Lung (tissue), 12 donors: ENCODE measurements around the gene SEC16B. TPM values are rescaled to one million over a fixed set of nuclear protein-coding genes. Genes with fewer than 3 reads are reported as not detected.

Experiments used
- ATAC-seq: fragments of 200-7000 bp; cut with Tn5 transposase; one replicate; pipeline ENCODE4 v1.9.1; 2020; ENCODE audit warnings: moderate number of reproducible peaks; ENCODE audit not compliant: insufficient read depth, low FRiP score
- DNase-seq, 3 donors: peaks; one replicate each; pipeline ENCODE4 v3.0.0-alpha.2; 2013 to 2017
- H3K27ac ChIP-seq, 2 donors: one replicate each; pipeline ENCODE4 v1.5.1; 2013; ENCODE audit warnings: mild to moderate bottlenecking in 2 of 2, moderate library complexity in 2 of 2, control low read depth in 1 of 2, inconsistent platforms in 1 of 2, low read depth in 1 of 2, low read length in 1 of 2
- H3K27me3 ChIP-seq, 3 donors: one replicate each; pipeline ENCODE4 v1.5.1; 2013; ENCODE audit warnings: low read length in 2 of 3; ENCODE audit not compliant: control insufficient read depth in 3 of 3, insufficient read depth in 3 of 3
- H3K36me3 ChIP-seq, 4 donors: one replicate each; pipeline ENCODE4 v1.5.1; 2013; ENCODE audit warnings: low read length in 4 of 4, mild to moderate bottlenecking in 1 of 4, moderate library complexity in 1 of 4; ENCODE audit not compliant: control insufficient read depth in 4 of 4, insufficient read depth in 4 of 4
- H3K4me1 ChIP-seq, 5 donors: one replicate each; pipeline ENCODE4 v1.5.1; 2013; ENCODE audit warnings: low read length in 5 of 5, mild to moderate bottlenecking in 2 of 5, moderate library complexity in 1 of 5; ENCODE audit not compliant: control insufficient read depth in 5 of 5, insufficient read depth in 5 of 5
- H3K4me3 ChIP-seq: one replicate; pipeline ENCODE4 v1.5.1; 2013; ENCODE audit warnings: mild to moderate bottlenecking, control low read depth, moderate library complexity
- H3K9ac ChIP-seq, 2 donors: one replicate each; pipeline ENCODE4 v1.5.1; 2013; ENCODE audit warnings: low read length in 2 of 2, control low read depth in 1 of 2; ENCODE audit not compliant: insufficient read depth in 1 of 2
- H3K9me3 ChIP-seq, 4 donors: one replicate each; pipeline ENCODE4 v1.5.1; 2013; ENCODE audit warnings: low read length in 3 of 4, mild to moderate bottlenecking in 1 of 4, moderate library complexity in 1 of 4; ENCODE audit not compliant: control insufficient read depth in 4 of 4, insufficient read depth in 3 of 4
- CTCF ChIP-seq: IDR thresholded peaks from 2 replicates; pipeline ENCODE4 v1.5.1; 2012; ENCODE audit warnings: mild to moderate bottlenecking; ENCODE audit errors: control extremely low read depth, extremely low read depth
- WGBS, 2 donors: extraction: QIAGEN DNeasy Blood & Tissue Kit; methylation state at CpG; one replicate each; pipeline ENCODE4 v1.1.7; 2013; 5-methylcytosine and 5-hydroxymethylcytosine counted together
- polyA plus RNA-seq, 2 donors: library from polyadenylated mRNA; stranded (reverse); fragments of 200-250 nt; gene quantifications; one replicate each; pipeline ENCODE4 v1.2.1, GENCODE V29; 2013
- total RNA-seq, 2 donors: library from RNA; depleted of rRNA in 1 of 2; stranded (reverse); fragments of >200 nt in 1 of 2; gene quantifications; one replicate each; pipeline ENCODE4 v1.2.1, GENCODE V29; 2014 to 2021
- donor health status: control.
- donor health status: control.
- donor health status: Bipolar disorder and iron deficiency.
- donor health status: healthy.
- donor health status: DM: yes; HTN: yes; CAD: no.

Gene SEC16B
- total and polyA plus RNA-seq, 4 donors, result 0.74 to 2.6 (median 1.4) TPM

DNA sequence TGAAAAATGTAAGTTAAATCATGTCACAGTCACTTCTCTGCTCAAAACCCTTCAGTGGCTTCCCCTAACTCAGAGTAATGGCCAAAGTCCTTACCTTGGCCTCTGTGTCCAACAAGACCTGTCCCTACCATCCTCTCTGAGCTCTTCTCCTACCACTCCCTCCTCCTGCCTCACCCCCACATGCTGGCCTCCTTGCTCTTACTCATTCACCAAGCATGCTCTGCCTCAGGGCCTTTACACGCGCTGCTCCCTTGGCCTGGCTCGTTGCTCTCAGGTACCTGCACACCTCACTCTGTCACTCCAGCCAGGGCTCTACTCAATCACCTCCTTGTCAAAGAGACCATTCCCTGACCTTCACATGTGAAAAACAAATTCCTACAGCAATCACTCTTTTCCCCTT, 54.2 kb downstream of the SEC16B start:
- no peaks in the 10 kb centered on the region for H3K27me3 ChIP-seq
- no peak overlapping the region for H3K27ac ChIP-seq
- H3K36me3 ChIP-seq, result no peaks in the 10 kb centered on the region
- WGBS, 2 donors, result 93% methylated on average over 3 of the region's 3 CpGs
- no peak overlapping the region for H3K9ac ChIP-seq
- no peaks in the 10 kb centered on the region for H3K4me1 ChIP-seq
- ATAC-seq (no peak), DNase-seq (no peak)
- no peak for TF ChIP-seq CTCF
- no peak overlapping the region for H3K4me3 ChIP-seq
- H3K9me3 ChIP-seq, result peaks cover 0 to 7% (median 0%) of the 10 kb centered on the region in 4 donors

- Histone ChIP-seq H3K9ac (no peak overlapping the region), H3K4me1 (no peaks in the 10 kb centered on the region), H3K27me3 (no peaks in the 10 kb centered on the region), H3K9me3 (peaks cover 0 to 7% (median 0%) of the 10 kb centered on the region in 4 donors), H3K27ac (no peak overlapping the region), H3K36me3 (no peaks in the 10 kb centered on the region), H3K4me3 (no peak overlapping the region)
- WGBS, 2 donors, result 88 to 90% methylated on average over 7 of the region's 7 CpGs
- no peak for ATAC-seq
- no peak for TF ChIP-seq CTCF
- no peak for DNase-seq
Measured at GRCh38 chr1:177914603-177915002, 55.3 kb downstream of the SEC16B start.

DNA sequence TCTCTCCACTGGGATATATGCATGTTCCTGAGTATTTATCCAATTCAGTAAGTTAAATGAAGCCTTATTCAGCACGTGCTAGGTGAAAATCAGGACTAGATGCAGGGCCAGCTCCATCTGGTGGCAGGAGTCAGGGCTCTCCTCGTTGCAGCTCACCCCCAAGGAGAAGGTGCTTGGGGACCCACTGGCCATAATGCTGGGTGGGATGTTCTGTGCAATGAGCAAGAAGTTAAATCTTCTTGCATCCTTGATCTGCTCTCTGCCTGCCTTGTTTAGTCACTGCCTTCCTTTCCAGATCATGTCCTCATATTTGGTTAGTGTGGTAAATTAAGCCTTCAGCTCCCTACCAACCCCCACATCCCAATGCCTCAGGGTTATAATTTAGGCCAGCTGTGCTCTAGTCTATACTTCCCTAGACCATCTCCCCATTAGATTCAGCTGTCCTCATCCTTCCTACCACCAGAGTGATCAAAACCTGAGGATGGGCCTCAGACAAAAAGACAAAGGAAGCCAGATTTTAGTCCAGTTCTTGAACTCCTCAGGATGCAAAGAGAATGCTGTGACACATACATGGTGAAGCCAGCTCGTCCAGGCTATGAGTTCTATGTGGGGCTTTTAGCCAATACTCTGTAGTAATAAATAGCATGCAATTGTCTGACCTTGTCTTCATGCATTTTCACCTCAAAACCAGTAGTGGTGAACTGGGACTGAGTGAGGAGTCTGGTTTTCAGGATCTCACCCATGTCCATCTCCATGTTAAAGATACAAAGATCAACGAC, 55.9 kb downstream of the SEC16B start:
- Histone ChIP-seq H3K4me3 (no peak overlapping the region), H3K4me1 (no peaks in the 10 kb centered on the region), H3K27me3 (no peaks in the 10 kb centered on the region), H3K36me3 (no peaks in the 10 kb centered on the region), H3K9me3 (peaks cover 0 to 7% (median 0%) of the 10 kb centered on the region in 4 donors), H3K9ac (no peak overlapping the region), H3K27ac (no peak overlapping the region)
- no peak for TF ChIP-seq CTCF
- ATAC-seq, result no peak
- DNase-seq, result peak in 2 of 3 donors; percentile 20 to 43
- 29 to 35% methylated on average over 4 of the region's 4 CpGs for WGBS, 2 donors
